HG03039 (cell line): ENCODE data around the gene NEIL3.

Source experiments
- ATAC-seq: cut with Tn5 transposase; IDR thresholded peaks from one replicate; pipeline ENCODE4 v1.9.1; 2021; ENCODE audit warnings: mild to moderate bottlenecking, moderate library complexity; ENCODE audit not compliant: unreplicated experiment

Gene NEIL3

GRCh38 chr4:177309522-177310371, at the start of gene NEIL3:
TSS of gene NEIL3 (plus strand) at chr4:177309874. CDS start at chr4:177309954, 80 bp downstream.
- peak; percentile 91 for ATAC-seq

- ATAC-seq = no peak
Observed at GRCh38 chr4:177263818-177264217, 45.9 kb upstream of the NEIL3 start.

GRCh38 chr4:177264788-177265422, 44.8 kb upstream of the NEIL3 start:
- no peak for ATAC-seq

- ATAC-seq = no peak
Observed at GRCh38 chr4:177265729-177266128, 43.9 kb upstream of the NEIL3 start.

GRCh38 chr4:177266506-177266905, 43.2 kb upstream of the NEIL3 start:
- peak; percentile 62 for ATAC-seq

GRCh38 chr4:177267911-177268310, 41.8 kb upstream of the NEIL3 start:
- no peak for ATAC-seq

- no peak for ATAC-seq
Observed at GRCh38 chr4:177271091-177271490, 38.6 kb upstream of the NEIL3 start.

- no peak for ATAC-seq
Observed at GRCh38 chr4:177271915-177272766, 37.5 kb upstream of the NEIL3 start.

- no peak for ATAC-seq
Observed at GRCh38 chr4:177275999-177276398, 33.7 kb upstream of the NEIL3 start.

GRCh38 chr4:177281351-177281909, 28.2 kb upstream of the NEIL3 start:
- ATAC-seq = no peak

GRCh38 chr4:177282284-177282835, 27.3 kb upstream of the NEIL3 start:
- ATAC-seq = no peak

- ATAC-seq = no peak
Observed at GRCh38 chr4:177283167-177283566, 26.5 kb upstream of the NEIL3 start.

GRCh38 chr4:177285953-177286352, 23.7 kb upstream of the NEIL3 start:
- ATAC-seq = no peak

- no peak for ATAC-seq
Observed at GRCh38 chr4:177287255-177287654, 22.4 kb upstream of the NEIL3 start.

GRCh38 chr4:177288335-177288734, 21.3 kb upstream of the NEIL3 start:
- no peak for ATAC-seq

- ATAC-seq = no peak
Observed at GRCh38 chr4:177290780-177291179, 18.9 kb upstream of the NEIL3 start.

- ATAC-seq = no peak
Observed at GRCh38 chr4:177292171-177292570, 17.5 kb upstream of the NEIL3 start.

GRCh38 chr4:177293208-177294033, 16.3 kb upstream of the NEIL3 start:
- ATAC-seq = no peak

GRCh38 chr4:177297785-177298391, 11.8 kb upstream of the NEIL3 start:
- no peak for ATAC-seq
